Stimulated activated CD4-positive, alpha-beta T cell treated with anti-CD3 and anti-CD28 coated beads, Interleukin-2, amount 100 ng/mL, for 48 hours (primary cell): Measurements from ENCODE around the gene PIM1.

Source experiments
- DNase-seq, 2 donors: peaks; one replicate each; pipeline ENCODE4 v3.0.0-alpha.2; 2020

Gene PIM1

GRCh38 chr6:37138856-37139229 is 31.1 kb upstream of the PIM1 start:
- DNase-seq, result no peak

GRCh38 chr6:37139230-37139962 is 30.6 kb upstream of the PIM1 start:
- no peak for DNase-seq

GRCh38 chr6:37140145-37140544 is 29.8 kb upstream of the PIM1 start:
- DNase-seq, result no peak

GRCh38 chr6:37141281-37142049 is 28.5 kb upstream of the PIM1 start:
- no peak for DNase-seq

- DNase-seq, result no peak
Measured at GRCh38 chr6:37142050-37142614, 27.8 kb upstream of the PIM1 start.

- no peak for DNase-seq
Measured at GRCh38 chr6:37143585-37143984, 26.4 kb upstream of the PIM1 start.

GRCh38 chr6:37145443-37145842 is 24.5 kb upstream of the PIM1 start:
- no peak for DNase-seq

- DNase-seq, result no peak
Measured at GRCh38 chr6:37146735-37147157, 23.2 kb upstream of the PIM1 start.

GRCh38 chr6:37149745-37150144 is 20.2 kb upstream of the PIM1 start:
- no peak for DNase-seq

GRCh38 chr6:37150314-37150713 is 19.6 kb upstream of the PIM1 start:
- DNase-seq, result no peak

GRCh38 chr6:37155394-37156312 is 14.3 kb upstream of the PIM1 start:
- DNase-seq, result peak; percentile 38 to 57

GRCh38 chr6:37158508-37158907 is 11.4 kb upstream of the PIM1 start:
- no peak for DNase-seq

GRCh38 chr6:37160922-37161778 is 8.8 kb upstream of the PIM1 start:
- no peak for DNase-seq

- no peak for DNase-seq
Measured at GRCh38 chr6:37162740-37163139, 7.2 kb upstream of the PIM1 start.

GRCh38 chr6:37168163-37168758 is 1.7 kb upstream of the PIM1 start:
- no peak for DNase-seq

GRCh38 chr6:37168811-37169495 is 999 bp upstream of the PIM1 start:
- no peak for DNase-seq

GRCh38 chr6:37170273-37171200 is 585 bp downstream of the PIM1 start:
- DNase-seq, result peak in 1 of 2 donors; percentile 31

GRCh38 chr6:37171201-37171969 is 1.4 kb downstream of the PIM1 start:
- DNase-seq, result peak in 1 of 2 donors; percentile 19
